GM21576 (cell line): ENCODE measurements around the gene PRR36.

Source experiments
- ATAC-seq: cut with Tn5 transposase; IDR thresholded peaks from one replicate; pipeline ENCODE4 v1.9.1; 2021; ENCODE audit warnings: mild to moderate bottlenecking, moderate library complexity; ENCODE audit not compliant: unreplicated experiment

PRR36 gene

GRCh38 chr19:7848779-7849457 lies 25.3 kb downstream of the PRR36 start:
- ATAC-seq, result no peak

- ATAC-seq, result no peak
These were observed 26.5 kb downstream of the PRR36 start for GRCh38 chr19:7847664-7848063.

- no peak for ATAC-seq
These were observed 28.0 kb downstream of the PRR36 start for GRCh38 chr19:7846155-7846646.

GRCh38 chr19:7845390-7846154 lies 28.6 kb downstream of the PRR36 start:
- ATAC-seq, result no peak

GRCh38 chr19:7844951-7845350 lies 29.2 kb downstream of the PRR36 start:
- no peak for ATAC-seq

- ATAC-seq, result no peak
These were observed 29.8 kb downstream of the PRR36 start for GRCh38 chr19:7844405-7844804.

GRCh38 chr19:7843521-7843920 lies 30.7 kb downstream of the PRR36 start:
- ATAC-seq, result no peak

GRCh38 chr19:7842661-7843294 lies 31.4 kb downstream of the PRR36 start:
- no peak for ATAC-seq

- no peak for ATAC-seq
These were observed 32.2 kb downstream of the PRR36 start for GRCh38 chr19:7841751-7842660.

- no peak for ATAC-seq
These were observed 33.6 kb downstream of the PRR36 start for GRCh38 chr19:7840629-7841028.

- ATAC-seq, result no peak
These were observed 34.7 kb downstream of the PRR36 start for GRCh38 chr19:7839476-7839875.

GRCh38 chr19:7833225-7834099 lies 40.7 kb downstream of the PRR36 start:
- no peak for ATAC-seq

- no peak for ATAC-seq
These were observed 41.4 kb downstream of the PRR36 start for GRCh38 chr19:7832781-7833180.

- ATAC-seq, result no peak
These were observed 42.2 kb downstream of the PRR36 start for GRCh38 chr19:7832009-7832408.

GRCh38 chr19:7831452-7831851 lies 42.7 kb downstream of the PRR36 start:
- ATAC-seq, result no peak

- no peak for ATAC-seq
These were observed 43.4 kb downstream of the PRR36 start for GRCh38 chr19:7830823-7831222.

GRCh38 chr19:7830272-7830771 lies 43.9 kb downstream of the PRR36 start:
- no peak for ATAC-seq

GRCh38 chr19:7829561-7830271 lies 44.5 kb downstream of the PRR36 start, which contains the start of gene EVI5L:
EVI5L (plus strand) TSS chr19:7830218; CDS start chr19:7846543, 16,325 bp downstream.
- ATAC-seq, result peak; percentile 86

- ATAC-seq, result no peak
These were observed 45.0 kb downstream of the PRR36 start for GRCh38 chr19:7829166-7829520.
